GM19238 (cell line): ENCODE data around the gene LCLAT1.

ENCODE experiments used
- DNase-seq: peaks from one replicate; pipeline ENCODE4 v3.0.0; 2011; ENCODE audit warnings: low spot score; ENCODE audit not compliant: insufficient read length

LCLAT1 gene

DNA sequence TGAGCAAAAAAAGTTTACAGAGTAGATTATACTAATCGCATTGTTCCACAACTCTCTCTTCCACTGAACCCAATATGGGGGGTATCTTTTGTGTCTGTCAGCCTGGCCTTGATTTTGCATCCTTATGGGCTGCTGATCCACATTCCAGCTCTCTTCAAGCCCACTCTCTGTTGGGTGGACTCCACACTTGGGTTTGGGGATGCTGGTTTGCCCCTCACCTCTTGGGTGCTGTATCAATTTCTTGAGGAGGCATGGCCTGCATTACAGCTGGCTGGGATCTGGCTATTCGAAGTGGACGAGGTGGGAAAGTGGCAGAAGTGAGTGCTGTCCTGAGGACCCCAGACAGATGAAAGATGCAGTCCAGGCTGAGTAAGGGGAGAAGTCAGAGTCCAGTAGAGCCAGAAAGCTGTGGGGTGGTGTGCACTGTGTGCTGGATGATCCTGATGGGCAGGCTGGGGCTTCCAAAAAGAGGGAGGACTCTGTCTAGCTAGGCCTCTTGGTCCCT lies 218.8 kb downstream of the LCLAT1 start:
- DNase-seq: no peak

DNA sequence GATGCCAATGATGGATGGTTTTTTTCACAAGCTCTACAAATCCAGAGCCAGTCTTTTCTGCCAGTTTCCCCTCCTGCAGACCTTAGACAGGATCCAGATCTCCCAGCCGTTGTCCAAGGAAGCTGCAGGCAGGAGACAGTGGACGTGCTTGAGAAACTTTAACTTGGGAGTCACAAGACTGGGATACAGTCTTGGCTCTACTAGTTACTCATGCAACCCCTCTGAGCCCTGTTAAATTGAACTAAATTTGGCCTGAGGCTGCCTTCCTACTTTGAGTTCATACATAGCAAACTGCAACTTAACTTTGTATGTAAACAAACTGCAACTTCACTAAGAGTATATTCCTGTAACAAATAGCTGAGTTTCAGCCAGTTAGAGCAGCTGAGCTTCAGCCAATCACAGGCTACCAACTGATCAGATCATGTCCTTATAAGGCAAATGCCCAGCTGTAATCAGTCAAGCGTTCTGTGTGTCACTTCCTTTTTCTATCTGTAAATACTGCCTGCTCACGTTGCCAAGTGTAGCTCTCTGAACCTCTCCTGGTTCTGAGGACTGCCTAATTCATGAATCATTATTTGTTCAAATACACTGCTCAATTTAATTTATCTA lies 219.3 kb downstream of the LCLAT1 start:
- no peak for DNase-seq

DNA sequence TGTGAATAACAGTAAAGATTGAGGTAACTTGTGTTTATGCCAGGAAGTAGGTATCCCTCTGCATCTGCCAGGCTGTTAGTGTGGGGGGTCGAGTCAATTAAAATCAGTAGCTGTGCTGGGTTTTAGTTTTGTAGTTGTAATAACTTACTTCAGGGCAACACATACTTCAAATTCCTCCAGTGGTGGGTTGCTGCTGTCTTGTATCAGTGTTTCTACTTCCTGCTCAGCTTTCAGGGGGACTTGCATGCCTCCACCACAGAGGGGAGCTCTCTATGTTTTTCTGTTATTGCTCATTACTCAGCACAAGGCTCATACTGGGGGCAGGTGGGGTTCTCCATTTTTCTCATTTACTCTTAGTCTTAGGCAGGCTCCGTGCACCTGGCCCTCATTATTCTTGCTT lies 223.4 kb downstream of the LCLAT1 start:
- DNase-seq: no peak

DNA sequence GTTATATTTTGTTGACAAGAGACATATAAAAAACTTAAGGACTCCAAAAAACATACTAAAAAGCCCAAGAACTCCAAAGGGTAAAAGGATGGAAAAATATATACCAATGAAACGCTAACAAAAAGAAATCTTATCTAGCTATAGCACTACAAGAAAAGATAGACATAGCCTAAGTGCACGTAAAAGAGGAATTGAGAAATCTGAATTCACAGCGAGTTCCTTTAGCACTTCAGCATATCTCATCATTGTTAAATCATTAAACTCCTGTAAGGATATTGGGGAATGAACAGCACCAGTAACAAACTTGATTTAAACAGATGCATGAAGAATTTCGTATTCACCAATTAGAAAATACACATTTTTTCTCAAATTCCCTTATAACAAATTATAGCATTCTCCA lies 226.1 kb downstream of the LCLAT1 start:
- no peak for DNase-seq

DNA sequence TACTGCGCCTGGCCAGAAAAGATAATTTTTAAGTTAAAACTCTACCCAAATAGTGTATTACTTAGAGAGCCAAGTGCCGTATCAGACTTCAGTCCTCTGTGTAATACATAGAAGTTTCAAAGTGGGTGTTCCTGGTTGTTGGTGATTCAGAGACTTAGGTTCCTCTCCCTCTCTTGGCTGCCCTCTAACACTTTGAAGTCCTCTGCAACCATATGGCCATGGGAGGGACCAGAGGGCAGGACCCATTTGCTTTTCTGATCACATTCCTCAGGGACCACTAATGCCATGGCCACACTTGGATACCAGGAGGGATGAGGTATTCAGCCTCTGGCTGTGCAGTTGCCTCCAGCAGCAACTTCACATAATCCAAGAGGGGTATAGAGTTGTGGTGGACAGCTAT lies 228.7 kb downstream of the LCLAT1 start:
- no peak for DNase-seq

DNA sequence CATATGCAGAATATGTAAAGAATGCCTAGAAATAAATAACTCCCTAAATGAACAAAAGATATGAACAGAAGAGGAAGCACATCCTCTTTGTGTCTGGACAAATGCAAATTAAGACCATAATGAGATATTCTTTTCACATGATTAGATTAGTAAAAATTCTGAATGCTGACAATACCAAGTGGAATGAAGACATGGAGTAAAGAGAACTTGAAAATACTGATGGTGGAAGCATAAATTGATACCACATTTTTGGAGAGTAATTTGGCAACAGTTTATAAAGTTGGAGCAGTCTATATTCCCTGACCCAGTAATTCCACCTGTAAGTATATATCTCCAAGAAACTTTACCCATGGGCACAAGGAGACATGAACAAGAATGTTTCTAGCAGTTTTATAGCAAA lies 230.2 kb downstream of the LCLAT1 start:
- DNase-seq: no peak

DNA sequence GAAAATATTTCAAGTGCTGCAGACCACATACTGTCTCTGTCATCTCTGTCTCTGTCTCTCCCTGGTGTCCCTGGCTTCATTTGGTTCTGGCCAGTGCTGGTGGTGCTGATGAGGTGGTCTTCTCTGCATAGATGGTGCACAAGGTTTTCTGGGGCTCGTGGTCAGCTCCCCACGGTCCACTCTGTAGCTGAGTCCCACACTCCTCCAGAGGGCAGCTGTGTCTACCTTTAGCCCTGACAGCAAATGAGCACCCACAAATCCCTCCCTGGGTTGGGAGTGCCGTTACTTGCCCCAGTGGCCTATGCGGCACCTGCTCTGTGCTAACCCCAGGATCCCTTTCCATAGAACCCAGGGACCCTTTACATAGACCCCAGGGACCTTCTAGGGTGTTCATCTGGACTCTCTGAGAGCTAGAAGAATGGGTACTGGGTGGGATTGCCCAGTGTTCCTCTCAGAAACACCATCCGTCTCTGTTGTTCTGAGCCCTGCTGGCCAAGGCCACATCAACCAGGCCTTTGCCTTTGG lies 230.9 kb downstream of the LCLAT1 start:
- no peak for DNase-seq

DNA sequence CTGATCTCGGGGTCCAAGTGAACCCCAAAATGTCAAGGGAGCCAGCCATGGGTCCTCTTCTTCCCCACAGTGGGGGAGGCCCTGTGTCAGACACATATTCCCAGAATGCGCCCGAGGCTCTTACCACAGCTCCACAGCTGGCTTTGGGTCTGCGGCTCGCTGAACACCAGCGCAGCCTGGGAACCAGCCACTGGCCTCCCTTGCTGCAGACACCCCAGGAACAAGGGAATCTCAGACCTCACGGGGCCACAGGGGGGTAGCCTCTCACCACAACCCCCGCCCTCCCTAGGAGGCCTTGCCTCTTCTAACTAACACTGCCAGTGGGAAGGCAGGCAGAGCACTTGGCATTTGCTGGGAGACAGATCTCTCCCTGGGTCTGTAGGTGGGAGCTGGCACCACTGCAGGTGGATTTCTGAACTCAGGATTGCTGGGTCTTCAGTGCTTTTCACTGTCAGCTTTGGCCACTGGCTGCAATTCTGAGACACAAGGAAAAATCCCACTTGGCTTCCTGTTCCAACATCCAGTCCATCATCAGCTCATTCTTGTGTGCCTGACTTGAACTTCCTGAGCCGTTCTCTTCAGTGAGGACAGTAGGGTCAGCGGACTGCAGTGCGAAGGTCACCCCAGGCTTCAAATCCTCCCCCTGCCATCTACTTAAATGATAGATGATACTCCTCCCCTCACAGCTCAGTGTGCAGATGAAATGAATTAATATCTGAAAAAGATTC lies 231.5 kb downstream of the LCLAT1 start:
- DNase-seq: no peak

DNA sequence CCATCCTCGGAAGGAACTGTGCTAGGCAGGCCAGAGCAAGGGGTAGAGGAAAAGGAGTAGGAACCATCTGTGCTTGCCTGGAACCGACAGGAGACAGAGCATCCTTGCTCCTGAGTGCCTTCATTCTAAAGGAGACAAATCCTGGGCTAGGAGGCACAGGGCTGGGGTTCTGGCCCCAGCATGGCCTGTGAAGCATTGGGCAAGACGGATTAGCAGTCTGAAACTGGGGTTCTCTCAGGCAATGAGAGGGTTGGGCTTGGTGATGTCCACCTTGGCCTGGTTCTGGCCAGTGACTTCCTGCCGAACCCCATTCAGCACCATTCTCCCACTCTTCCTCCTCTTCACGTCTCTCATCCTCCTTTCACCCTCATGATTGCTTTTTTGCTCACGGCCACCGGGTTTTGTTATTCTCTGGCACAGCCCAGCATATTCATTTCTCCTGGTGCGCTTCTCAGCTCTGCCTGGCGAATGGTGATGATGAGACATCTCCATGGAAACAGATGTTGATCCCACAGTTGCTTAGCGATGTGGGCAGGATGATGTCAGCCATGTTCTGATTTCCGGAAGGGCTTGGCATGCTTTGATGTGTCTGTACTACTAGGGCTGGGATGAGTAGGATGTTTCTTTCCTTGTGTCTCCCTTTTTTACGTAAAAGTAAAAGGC lies 232.5 kb downstream of the LCLAT1 start:
- DNase-seq: no peak

DNA sequence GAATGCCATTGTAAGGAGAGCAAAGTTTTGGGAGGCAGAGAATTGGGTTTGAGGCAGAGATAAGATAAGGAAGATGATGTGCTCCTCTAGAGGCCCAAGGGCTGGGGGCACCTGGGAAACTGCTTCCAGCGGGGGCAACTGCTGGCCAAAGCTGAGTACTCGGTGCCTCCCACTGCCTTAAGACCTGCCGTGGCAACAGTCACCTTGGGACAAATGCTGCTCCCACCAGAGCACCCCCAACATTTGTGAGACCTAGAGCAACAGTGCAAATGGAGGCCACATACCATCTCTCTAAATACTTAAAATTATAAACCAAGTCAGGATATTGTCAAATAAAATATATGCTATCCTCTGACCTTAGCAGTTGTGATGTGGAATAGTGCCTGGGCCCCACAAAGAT lies 233.1 kb downstream of the LCLAT1 start:
- no peak for DNase-seq

DNA sequence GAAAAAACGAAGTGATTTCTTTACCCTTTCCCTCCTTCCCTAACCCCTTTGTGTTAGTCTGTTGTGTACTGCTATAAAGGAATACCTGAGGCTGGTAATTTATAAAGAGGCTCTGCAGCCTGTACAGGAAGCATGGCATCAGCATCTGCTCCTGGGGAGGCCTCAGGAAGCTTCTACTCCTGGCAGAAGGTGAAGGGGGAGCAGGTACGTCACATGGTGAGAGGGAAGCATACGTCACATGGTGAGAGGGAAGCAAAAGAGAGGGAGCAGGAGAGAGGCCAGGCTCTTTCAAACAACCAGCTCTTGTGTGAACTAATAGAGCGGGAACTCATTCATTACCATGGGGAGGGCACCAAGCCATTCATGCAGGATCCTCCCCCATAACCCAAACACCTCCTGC lies 234.0 kb downstream of the LCLAT1 start:
- DNase-seq: no peak

DNA sequence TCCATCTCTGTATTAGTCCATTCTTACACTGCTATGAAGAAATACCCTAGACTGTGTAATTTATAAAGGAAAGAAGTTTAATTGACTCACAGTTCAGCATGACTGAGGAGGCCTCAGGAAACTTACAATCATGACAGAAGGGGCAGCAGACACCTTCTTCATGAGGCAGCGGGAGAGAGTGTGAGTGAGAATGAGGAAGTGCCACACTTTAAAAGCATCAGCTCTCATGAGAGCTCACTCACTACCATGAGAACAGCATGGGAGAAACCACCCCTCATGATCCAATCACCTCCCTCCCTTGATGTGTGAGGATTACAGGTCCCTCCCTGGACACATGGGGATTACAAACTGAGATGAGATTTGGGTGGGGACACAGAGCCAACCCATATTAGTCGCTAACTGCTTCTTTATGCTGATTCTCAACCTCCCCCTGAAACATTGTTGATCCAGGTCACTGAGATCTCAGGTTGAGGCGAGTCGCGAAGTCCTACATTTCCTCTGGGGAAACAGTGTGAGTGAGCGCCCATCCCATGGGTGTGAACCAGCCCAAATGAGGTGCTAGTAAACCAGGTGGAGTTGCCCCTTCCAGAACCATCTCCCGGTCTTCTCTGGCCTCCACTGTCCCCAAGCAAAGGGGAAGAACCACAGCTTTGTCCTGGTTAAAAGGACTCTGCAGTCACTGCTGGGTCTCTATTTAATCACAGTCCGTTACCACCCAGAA lies 236.3 kb downstream of the LCLAT1 start:
- no peak for DNase-seq

DNA sequence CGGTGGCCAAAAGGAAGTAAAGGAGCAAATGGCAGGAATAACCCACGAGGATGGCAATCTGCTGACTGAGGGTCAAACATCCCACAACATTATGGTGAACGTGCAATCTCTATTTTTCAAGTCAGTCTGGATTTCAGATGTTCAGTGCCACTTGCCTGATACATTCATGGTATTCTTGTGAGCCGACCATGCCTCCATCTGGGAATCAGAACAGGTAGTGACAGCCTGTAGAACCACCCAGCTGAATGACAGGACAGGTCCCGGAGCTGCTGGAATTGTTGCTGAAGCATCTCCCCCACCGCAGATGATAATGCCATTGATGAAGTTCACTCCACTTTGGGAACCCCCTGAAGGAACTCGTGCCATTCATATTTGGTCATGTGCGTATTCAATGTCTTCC lies 237.0 kb downstream of the LCLAT1 start:
- DNase-seq: no peak

DNA sequence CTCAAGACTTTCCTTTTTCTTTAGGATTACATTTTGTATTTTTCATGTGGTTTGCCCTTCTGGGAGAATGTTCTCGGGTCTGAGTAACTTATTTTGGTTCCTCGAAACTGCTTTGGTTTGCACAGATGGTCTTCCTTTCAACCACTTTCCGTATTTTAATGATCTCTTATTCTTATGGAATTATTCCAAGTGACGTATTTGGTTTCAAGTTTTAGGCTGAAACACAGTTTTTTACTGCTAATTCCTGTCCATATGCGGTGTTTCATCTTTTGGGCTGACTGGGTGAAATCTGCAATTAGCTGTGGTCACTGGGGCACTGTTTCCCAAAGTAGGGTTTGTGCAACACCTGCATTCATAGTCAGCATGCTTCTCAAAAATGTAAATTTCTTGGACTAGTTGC lies 237.5 kb downstream of the LCLAT1 start:
- DNase-seq: no peak

DNA sequence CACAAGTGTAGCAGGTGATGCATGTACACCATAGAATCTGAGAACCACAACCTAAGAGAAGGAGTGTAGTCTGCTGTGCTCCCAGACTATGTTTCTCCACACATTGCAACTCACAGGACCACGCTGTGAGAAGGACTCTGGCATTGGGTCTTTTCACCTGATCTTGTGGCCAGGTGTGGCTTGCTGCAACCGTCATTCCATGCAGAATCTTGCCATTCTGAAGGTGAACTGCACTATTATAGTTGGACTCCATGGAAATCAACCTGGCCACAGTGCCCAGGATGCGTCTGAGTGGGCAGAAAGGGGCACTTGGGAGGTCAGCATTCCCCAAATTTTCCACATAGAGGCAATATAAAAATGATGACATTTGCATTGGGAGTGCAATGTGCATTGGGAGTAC lies 237.9 kb downstream of the LCLAT1 start:
- DNase-seq: no peak

DNA sequence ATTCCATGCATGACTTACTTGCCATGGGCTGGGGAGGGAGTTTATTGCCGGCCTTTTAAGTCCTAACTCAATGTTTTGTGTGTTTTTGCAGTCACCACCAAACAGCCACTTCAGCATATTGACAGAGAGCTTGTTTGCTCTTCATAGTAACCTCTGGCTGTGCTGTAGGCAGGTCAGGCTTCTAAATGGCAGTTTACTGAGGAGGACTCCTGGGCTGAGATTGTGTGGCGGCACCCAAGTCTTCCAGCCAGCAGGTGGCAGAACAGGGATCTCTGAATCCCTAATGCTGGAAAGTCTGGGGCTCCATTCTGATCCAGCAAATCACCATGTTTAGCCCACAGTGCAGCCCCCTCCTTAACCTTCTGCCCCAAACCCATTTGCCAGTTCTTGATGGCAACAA lies 239.0 kb downstream of the LCLAT1 start:
- DNase-seq: no peak

DNA sequence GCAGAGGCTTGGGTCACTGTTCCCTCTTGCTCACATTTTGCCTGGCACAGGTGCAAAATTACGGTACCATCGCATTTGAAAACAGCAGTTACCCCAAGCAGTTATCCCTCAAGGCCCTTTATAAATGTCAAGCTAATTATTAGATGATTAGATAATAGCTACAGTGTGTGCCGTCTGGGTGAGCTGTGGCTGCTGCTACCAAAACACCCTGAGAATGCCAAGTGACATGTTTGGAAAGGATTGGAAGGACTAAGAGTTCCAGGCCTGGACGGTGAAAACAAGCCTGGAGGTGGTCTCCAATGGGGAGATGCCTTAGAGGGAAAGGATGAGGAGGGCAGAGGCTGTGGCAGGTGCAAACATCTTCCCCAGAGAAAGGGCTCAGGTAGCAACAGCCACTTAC lies 239.6 kb downstream of the LCLAT1 start:
- DNase-seq: no peak

DNA sequence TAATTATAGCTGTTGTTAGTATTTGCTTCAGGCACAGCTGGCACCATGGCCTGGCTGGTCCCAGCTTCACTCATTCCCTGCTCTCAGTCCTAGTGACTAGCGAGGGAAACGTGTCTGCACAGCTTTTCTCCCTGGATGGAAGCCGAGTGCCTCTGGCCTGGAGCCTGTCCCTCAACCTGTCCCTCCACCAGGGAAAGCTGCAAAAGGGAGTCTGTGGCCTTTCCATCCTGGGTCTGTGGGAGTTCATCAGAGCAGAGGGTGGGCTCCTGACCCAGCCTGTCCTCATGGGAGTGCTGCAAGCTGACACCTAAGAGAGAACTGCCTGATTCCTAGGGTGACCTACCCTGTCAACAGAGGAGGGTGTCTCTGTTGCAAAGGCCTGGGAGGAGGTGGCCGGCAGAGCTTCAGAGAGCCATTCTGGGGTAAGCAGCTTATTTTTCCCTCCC lies 241.9 kb downstream of the LCLAT1 start:
- DNase-seq: no peak

DNA sequence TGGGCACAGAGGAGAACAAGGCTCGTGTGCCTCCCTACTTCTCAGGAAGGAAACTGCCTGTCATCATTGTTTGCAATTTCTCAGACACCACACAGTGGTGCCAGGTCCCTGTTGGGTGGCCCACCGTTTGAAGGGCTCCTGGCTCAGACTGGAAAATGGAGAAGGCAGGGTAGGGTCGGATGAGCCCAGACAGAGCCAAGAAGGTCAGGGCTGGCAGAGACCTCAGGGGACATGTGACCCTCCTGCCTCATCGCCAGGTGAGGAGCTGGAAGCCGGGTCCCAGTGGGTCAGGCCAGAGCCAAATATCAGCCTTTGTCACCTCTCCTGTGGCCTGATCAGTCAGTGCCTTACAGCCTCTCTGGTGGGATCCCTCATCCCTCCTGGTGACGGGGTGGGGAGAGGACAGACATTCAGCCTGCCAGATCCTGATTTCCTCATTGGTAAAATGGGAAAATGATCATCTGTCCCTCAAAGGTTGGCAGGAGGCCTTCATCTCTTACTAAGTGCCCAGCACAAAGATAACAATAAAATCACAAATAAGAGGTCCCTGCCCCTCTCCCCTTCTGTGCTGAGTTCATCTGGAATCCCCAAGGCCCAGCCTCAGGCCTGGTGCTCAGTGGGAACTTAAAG lies 242.6 kb downstream of the LCLAT1 start:
- DNase-seq: no peak

DNA sequence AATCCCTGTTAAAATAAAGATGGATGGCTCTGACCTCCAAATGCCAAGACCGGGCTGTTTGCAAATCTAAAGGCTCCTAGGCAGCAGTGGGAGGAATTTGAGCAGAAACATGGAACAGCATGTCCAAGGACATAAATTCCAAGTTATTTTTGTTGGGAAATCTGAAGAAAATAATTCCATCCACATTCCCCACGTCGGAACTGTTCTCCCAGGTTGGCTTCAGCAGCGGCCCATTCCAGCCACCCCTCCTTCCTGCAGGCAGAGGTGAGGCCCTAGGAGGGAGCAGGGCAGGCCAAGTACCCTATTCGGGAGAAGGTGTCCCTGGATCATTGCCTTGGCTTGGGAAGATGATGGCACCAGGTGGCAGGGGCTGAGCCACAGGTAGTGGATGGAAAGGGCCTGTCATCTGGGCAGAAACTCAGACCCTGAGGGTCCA lies 243.1 kb downstream of the LCLAT1 start:
- no peak for DNase-seq
